ENCODE results near the gene MTURN.
"Not testable (repeated sequence)": the region's sequence is repeated elsewhere in the genome, so short reads cannot be mapped to it uniquely, and the experiment has no call there.

MTURN gene

GRCh38 chr7:30134611-30135300 lies at the start of gene MTURN:
Gene MTURN (plus strand): TSS chr7:30134986. CDS start chr7:30135137, 151 bp downstream.
- peak; percentile 79 to 81 for DNase-seq (ENCODE audit: low read depth in 2 of 2)

- DNase-seq (ENCODE audit: low read depth in 2 of 2), result no peak
Observed at GRCh38 chr7:30086529-30086928, 48.3 kb upstream of the MTURN start.

DNA sequence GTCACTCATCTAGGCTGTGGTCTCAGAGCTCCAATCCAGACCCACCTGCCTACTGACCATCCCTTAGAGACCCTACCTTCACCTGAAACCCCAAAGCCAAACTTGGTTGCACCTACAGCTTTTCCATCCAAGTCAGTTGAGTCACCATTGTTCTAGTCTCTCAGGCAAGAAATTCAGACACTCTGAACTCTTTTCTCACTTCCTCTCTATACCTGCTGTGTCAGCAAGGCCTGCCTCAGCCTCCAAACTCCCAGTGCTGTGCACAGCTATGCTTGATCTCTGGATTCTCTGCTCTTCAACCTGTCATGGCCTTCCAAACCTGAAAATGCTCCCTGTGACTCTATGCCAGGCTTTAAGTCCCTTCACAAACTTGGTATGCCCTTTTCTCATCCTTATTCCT lies 47.4 kb upstream of the MTURN start:
- no peak for DNase-seq (ENCODE audit: low read depth in 2 of 2)

DNA sequence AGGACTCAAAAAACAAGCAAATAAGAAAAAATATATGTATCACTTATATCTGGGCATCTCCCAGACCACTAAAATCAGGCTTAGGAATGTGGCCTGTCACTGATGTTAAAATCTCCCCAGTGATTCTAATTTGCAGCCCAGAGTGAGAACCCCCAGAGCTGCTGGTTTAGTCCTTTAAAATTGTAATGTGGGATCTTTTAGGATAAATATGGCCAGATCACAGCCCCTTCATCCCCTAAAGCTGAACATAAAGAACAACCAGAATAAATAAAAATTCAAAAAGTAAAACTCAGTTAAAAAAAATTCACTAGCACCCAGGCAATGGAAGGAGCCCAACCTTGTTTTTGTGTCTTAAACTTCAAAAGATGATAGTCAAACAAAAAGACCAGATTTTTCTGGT lies 46.4 kb upstream of the MTURN start:
- no peak for DNase-seq (ENCODE audit: low read depth in 2 of 2)

DNA sequence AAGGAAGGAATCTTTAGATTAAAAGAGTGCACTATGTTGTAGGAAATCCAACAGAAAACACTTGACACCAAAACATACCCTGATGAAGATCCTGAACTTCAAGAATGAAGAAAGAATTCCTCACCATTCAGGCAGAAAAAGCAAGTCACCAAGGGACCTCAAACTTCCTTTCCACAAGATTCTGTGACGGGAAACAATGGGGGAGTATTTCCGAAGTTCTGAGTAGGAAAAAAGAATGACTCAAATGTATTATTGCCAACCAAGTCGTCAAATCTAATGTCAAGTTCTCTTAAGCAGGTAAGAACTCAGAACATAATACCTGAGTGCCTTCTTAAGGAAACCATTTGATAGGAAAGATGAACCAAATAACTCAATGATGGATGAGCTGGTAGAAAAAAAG lies 44.7 kb upstream of the MTURN start:
- no peak for DNase-seq (ENCODE audit: low read depth in 2 of 2)

DNA sequence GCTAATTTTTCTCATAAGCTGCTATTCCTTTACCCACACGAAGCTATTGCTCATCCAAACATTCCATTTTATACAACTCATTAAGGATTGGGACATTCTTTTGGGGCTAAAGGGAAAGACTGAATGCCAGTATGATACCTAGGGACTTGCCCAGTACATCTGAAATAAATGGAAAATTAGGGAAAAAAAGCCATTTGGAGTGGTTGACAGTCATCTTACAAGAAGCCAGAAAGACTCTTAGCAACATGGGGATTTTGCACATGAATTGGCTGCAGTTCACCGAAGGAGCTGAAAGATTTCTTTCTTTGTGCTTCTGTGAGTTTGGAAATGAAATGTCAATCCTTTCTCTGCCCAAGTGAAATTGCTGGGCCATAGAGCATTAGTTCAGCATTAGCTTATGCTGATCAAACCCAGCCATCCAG lies 43.3 kb upstream of the MTURN start:
- DNase-seq (ENCODE audit: low read depth in 2 of 2), result no peak

GRCh38 chr7:30091987-30092386 lies 42.8 kb upstream of the MTURN start:
- no peak for DNase-seq (ENCODE audit: low read depth in 2 of 2)

DNA sequence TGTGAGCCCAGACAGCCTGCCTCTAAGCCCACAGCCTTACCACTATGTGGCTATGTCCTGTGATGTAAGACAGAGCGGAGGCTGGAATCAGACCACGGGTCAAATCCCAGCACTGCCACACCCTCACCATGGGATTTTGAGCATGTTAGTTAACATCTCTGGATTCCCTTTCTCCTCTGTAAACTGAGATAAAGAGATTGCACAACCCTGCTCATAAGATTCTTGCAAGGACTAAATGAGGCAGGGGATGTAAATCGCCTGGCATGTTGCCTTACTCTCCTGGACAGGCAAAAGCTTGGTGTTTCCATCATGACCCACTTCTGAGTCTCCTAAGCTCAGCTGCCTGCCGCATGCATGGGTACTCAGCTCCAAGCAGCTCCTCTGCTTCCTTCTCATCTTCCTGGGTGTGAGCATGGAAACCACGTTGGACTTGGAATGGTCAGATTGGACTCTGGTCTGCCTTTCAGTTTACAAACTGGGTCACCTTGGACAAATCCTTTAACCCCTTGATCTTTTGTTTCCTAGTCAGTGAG lies 41.3 kb upstream of the MTURN start:
- DNase-seq (ENCODE audit: low read depth in 2 of 2), result no peak

DNA sequence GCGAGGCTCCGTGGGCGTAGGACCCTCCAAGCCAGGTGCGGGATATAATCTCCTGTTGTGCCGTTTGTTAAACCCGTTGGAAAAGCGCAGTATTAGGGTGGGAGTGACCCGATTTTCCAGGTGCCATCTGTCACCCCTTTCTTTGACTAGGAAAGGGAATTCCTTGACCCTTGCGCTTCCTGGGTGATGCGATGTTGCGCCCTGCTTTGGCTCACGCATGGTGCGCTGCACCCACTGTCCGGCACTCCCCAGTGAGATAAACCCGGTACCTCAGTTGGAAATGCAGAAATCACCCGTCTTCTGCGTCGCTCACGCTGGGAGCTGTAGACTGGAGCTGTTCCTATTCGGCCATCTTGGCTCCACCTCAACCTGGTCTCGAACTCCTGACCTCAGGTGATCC lies 36.2 kb upstream of the MTURN start:
- DNase-seq (ENCODE audit: low read depth in 2 of 2), result not testable (repeated sequence)

DNA sequence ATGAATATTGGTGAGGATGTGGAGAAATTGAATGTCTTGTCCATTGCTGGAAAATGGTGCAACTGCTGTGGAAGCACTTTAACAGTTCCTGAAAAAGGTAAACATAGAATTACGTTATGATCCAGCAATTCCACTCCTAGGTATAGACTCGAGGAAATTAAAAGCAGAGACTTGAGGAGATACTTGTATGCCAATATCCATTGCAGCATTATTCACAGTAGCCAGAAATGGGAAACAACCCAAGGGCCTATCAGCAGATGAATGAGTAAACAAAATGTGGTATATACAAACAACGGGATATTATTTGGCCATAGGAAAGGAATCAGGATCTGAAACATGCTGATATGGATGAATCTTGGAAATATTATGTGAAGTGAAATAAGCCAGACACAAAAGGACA lies 32.5 kb upstream of the MTURN start:
- DNase-seq (ENCODE audit: low read depth in 2 of 2), result no peak

DNA sequence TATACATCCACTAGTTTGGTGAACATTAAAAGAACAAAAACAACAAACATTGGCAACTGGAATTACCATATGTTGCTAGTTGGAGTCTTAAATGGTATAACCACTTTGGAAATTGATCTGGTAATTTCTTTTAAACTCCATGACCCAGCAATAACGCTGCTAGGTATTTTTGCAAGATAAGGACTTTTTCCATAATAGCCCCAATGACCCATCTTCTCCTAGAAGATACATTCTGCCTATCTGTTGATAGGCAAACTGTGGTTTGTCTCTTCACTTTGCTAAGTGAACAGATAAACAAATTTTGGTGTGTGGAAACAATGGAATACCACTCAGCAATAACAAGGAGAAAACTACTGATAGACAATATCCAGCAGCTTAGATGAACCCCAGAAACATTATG lies 30.6 kb upstream of the MTURN start:
- no peak for DNase-seq (ENCODE audit: low read depth in 2 of 2)

GRCh38 chr7:30112103-30112713 lies 22.6 kb upstream of the MTURN start:
- DNase-seq (ENCODE audit: low read depth in 2 of 2), result no peak

DNA sequence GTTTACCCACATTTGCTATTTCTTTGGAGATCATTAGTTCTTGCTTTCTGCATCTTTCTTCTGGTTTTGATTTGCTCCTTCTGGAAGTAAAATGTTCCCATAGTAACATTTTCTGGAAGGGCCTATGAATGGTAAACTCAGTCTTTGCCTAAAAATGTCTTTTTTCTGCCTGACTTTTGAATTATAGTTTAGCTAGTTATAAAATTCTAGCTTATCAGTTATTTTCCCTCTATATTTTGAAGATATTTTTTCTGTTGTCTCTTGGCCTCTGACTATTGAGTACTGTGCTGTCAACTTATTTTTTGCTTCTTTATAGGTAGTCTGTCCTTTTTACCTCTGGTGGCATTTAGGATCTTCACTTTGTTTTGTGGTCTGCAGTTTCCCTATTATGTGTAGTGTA lies 21.6 kb upstream of the MTURN start:
- no peak for DNase-seq (ENCODE audit: low read depth in 2 of 2)

- DNase-seq (ENCODE audit: low read depth in 2 of 2), result no peak
Observed at GRCh38 chr7:30114536-30115238, 20.1 kb upstream of the MTURN start.

GRCh38 chr7:30115709-30116297 lies 19.0 kb upstream of the MTURN start:
- DNase-seq (ENCODE audit: low read depth in 2 of 2), result no peak

GRCh38 chr7:30116771-30117170 lies 18.0 kb upstream of the MTURN start:
- no peak for DNase-seq (ENCODE audit: low read depth in 2 of 2)

DNA sequence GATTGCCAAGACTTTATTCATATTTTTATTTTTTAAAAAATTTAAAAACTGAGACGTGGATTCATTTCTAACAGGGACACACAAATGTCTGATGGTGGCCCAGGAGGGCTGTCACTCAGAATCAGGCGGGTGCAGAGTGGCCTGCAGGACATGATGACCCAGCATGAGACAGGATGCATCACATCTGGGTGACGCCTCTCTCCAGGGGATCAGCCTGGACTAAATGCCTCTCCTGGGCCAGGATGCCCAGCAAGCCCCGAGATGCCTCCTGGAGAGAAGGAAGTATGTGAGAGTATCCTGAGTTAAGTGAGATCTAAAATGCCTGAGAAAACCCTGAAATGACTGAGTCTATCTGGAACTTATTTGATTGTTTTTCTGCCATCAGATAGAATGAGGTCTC lies 16.9 kb upstream of the MTURN start:
- DNase-seq (ENCODE audit: low read depth in 2 of 2), result no peak

DNA sequence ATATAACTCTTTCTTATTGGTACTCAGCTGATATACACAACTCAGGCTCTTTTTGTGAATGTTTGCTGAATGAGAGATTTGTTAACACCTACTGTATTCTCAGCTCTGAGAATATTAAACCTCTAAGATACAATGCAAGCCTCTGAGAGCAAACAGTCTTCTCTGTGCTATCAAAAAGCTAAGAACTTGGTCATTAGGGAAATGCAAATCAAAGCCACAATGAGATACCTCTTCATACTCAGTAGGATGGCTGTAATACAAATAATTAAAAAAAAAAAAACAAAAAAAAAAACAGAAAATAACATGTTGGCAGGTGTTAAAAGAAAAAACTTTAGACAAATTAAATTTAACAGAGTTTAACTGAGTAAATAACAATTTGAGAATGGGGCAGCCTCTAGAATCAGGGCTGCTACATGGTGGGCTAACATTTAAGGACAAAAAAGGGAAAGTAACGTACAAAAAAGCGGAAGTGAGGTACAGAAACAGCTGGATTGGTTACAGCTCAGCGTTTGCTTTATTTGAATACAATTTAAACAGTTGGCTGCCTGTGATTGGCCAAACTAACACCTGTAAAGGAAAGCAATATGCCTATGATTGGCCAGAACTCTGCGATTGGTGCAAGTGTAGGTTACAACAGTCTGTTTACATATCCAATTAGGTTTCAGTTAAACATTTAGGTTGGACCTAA lies 14.8 kb upstream of the MTURN start:
- DNase-seq (ENCODE audit: low read depth in 2 of 2), result no peak

DNA sequence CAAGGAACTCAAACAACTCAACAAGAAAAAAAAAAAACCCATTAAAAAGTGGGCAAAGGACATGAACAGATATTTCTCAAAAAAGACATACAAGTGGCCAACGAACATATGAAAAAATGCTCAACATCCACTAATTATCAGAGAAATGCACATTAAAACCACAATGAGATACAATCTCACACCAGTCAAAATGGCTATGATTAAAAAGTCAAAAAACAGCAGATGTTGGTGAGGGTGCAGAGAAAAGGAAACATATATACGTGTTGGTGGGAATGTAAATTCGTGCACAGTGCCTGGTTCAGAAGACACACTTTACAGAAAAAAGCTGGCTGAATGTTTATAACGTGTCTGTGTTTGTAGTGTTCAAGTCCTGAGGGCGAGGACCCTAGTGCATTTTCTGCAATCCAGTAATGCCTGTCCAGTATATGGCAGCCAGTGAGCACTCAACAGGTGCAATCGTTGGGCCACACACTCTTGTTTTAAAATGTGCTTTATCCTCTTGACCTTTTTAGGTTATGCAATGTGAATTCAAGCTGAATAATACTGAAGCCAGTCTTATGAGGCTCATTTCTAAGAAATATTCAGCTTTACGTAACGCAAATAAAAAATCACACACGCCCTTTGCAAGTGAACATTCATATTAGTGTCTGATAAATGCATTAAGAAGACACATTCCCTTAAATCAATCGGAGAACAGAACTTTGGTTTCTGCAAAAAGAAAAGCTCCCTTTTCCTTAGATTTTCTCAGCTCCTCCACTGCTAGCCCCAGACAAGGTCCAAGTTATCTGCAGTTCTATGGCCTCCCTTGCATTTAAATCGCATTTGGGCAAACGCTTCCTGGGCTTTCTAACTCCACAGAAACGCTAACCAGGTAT lies 813 bp upstream of the MTURN start:
- no peak for DNase-seq (ENCODE audit: low read depth in 2 of 2)

- peak; percentile 42 to 60 for DNase-seq (ENCODE audit: low read depth in 2 of 2)
Observed at GRCh38 chr7:30135301-30136116, 723 bp downstream of the MTURN start.

Measured in stimulated activated CD4-positive, alpha-beta T cell treated with anti-CD3 and anti-CD28 coated beads, Interleukin-1b, Interleukin-23, amount 100 ng/mL, for 4 hours (primary cell).